Mesenchymal stem cell (in vitro differentiated cells and primary cell): ENCODE data around the gene C6orf120.

Experiments
- DNase-seq: peaks from one replicate; pipeline ENCODE4 v3.0.0-alpha.2; 2013
- H2AFZ ChIP-seq: one replicate; pipeline ENCODE4 v1.6.1; 2013; ENCODE audit warnings: low read depth, mild to moderate bottlenecking, control low read depth, inconsistent platforms, low read length, moderate library complexity
- H2AK5ac ChIP-seq: 2 replicates; pipeline ENCODE4 v1.6.1; 2013; ENCODE audit warnings: low read length, moderate library complexity, mild to moderate bottlenecking, inconsistent platforms; ENCODE audit not compliant: severe bottlenecking
- H2BK120ac ChIP-seq: one replicate; pipeline ENCODE4 v1.6.1; 2013; ENCODE audit warnings: low read depth, mild to moderate bottlenecking, inconsistent platforms, low read length, moderate library complexity
- H2BK12ac ChIP-seq, 2 experiments: one replicate each; pipeline ENCODE4 v1.6.1; 2013; ENCODE audit warnings: inconsistent platforms in 2 of 2, low read length in 2 of 2, mild to moderate bottlenecking in 2 of 2, moderate library complexity in 2 of 2, control low read depth in 1 of 2
- H2BK15ac ChIP-seq: one replicate; pipeline ENCODE4 v1.6.1; 2013; ENCODE audit warnings: mild to moderate bottlenecking, low read depth, inconsistent platforms; ENCODE audit not compliant: poor library complexity, severe bottlenecking
- H2BK5ac ChIP-seq: 2 replicates; pipeline ENCODE4 v1.6.1; 2013; ENCODE audit warnings: low read depth, mild to moderate bottlenecking, low read length, control low read depth, inconsistent platforms; ENCODE audit not compliant: poor library complexity, severe bottlenecking
- H3K14ac ChIP-seq, 2 experiments: one replicate each; pipeline ENCODE4 v1.6.1; 2013; ENCODE audit warnings: inconsistent platforms in 2 of 2, low read length in 2 of 2, control low read depth in 1 of 2, mild to moderate bottlenecking in 1 of 2, moderate library complexity in 1 of 2
- H3K18ac ChIP-seq, 2 experiments: one replicate each; pipeline ENCODE4 v1.6.1; 2013; ENCODE audit warnings: inconsistent platforms in 2 of 2, low read length in 2 of 2, control low read depth in 1 of 2, low read depth in 1 of 2, mild to moderate bottlenecking in 1 of 2
- H3K23ac ChIP-seq, 2 experiments: one replicate each; pipeline ENCODE4 v1.6.1; 2013; ENCODE audit warnings: inconsistent platforms in 2 of 2, low read length in 2 of 2, mild to moderate bottlenecking in 2 of 2, moderate library complexity in 2 of 2, control low read depth in 1 of 2
- H3K27ac ChIP-seq: 2 replicates; pipeline ENCODE4 v1.5.1; 2013; ENCODE audit warnings: mild to moderate bottlenecking, moderate library complexity, low read length, control low read depth, inconsistent platforms; ENCODE audit not compliant: poor library complexity, severe bottlenecking
- H3K27me3 ChIP-seq, 2 experiments: 2 replicates each; pipeline versions ENCODE4 v1.6.1 to v1.7.0; 2013; ENCODE audit warnings: low read length in 2 of 2, mild to moderate bottlenecking in 2 of 2, moderate library complexity in 2 of 2, control low read depth in 1 of 2, inconsistent platforms in 1 of 2; ENCODE audit not compliant: control insufficient read depth in 1 of 2, insufficient read depth in 1 of 2
- H3K36me3 ChIP-seq, 2 experiments: 2 replicates each; pipeline versions ENCODE4 v1.6.1 to v1.7.0; 2013; ENCODE audit warnings: low read length in 2 of 2, control low read depth in 1 of 2, inconsistent platforms in 1 of 2, low read depth in 1 of 2, mild to moderate bottlenecking in 1 of 2; ENCODE audit not compliant: insufficient read depth in 2 of 2, control insufficient read depth in 1 of 2
- H3K4ac ChIP-seq, 2 experiments: one replicate each; pipeline ENCODE4 v1.6.1; 2013; ENCODE audit warnings: inconsistent platforms in 2 of 2, low read length in 2 of 2, mild to moderate bottlenecking in 2 of 2, moderate library complexity in 2 of 2, control low read depth in 1 of 2, low read depth in 1 of 2
- H3K4me1 ChIP-seq: 2 replicates; pipeline ENCODE4 v1.6.1; 2013; ENCODE audit warnings: low read depth, low read length, control low read depth; ENCODE audit not compliant: control insufficient read depth, insufficient read depth
- H3K4me2 ChIP-seq: 2 replicates; pipeline ENCODE4 v1.6.1; 2013; ENCODE audit warnings: low read length, mild to moderate bottlenecking, inconsistent platforms; ENCODE audit not compliant: poor library complexity, severe bottlenecking
- H3K4me3 ChIP-seq, 2 experiments: 2 replicates each; pipeline versions ENCODE4 v1.5.1 to v1.7.0; 2013; ENCODE audit warnings: low read length in 2 of 2, mild to moderate bottlenecking in 2 of 2, control low read depth in 1 of 2, low read depth in 1 of 2; ENCODE audit not compliant: insufficient read depth in 1 of 2
- H3K79me1 ChIP-seq: replicated peaks from 2 replicates; pipeline ENCODE4 v1.6.1; 2013; ENCODE audit warnings: mild to moderate bottlenecking, control low read depth, low read length, inconsistent platforms; ENCODE audit not compliant: poor library complexity, severe bottlenecking
- H3K9ac ChIP-seq: 2 replicates; pipeline ENCODE4 v1.7.0; 2013; ENCODE audit warnings: mild to moderate bottlenecking, low read length, moderate library complexity
- H3K9me3 ChIP-seq: 2 replicates; pipeline ENCODE4 v1.7.0; 2013; ENCODE audit warnings: mild to moderate bottlenecking, low read length; ENCODE audit not compliant: control insufficient read depth
- H4K8ac ChIP-seq: one replicate; pipeline ENCODE4 v1.6.1; 2013; ENCODE audit warnings: inconsistent platforms, mild to moderate bottlenecking, low read length, moderate library complexity
- H4K91ac ChIP-seq: one replicate; pipeline ENCODE4 v1.6.1; 2013; ENCODE audit warnings: mild to moderate bottlenecking, low read length, inconsistent platforms
- WGBS: methylation state at CpG from one replicate; pipeline ENCODE4 v1.1.7; 2013; ENCODE audit warnings: mixed read lengths; 5-methylcytosine and 5-hydroxymethylcytosine counted together

The C6orf120 gene

DNA sequence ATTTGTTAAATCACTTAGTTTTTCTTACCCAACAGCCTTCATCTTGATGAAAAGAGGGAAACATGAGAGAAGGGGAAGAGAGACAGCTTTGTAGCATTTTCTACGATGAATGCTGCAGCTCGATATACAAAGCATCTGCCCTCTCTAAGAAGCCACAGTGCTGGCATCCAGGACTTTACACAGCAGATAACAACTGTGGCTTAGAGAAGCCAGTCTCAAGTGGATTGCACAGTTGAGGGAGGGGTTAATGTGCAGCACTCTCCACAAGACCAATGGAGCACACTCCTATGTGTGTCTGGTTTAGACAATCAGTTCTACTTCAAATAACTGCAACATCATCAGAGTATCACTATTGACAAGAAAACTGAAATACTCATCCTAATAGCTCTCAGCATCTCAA lies 5.8 kb downstream of the C6orf120 start:
- no peaks in the 10 kb centered on the region for H3K27me3 ChIP-seq
- H4K8ac ChIP-seq = no peak overlapping the region
- H2BK15ac ChIP-seq = no peak overlapping the region
- DNase-seq = peak; percentile 32
- peaks cover 5% of the 10 kb centered on the region for H3K79me1 ChIP-seq
- no peak overlapping the region for H3K18ac ChIP-seq
- H3K27ac ChIP-seq = no peak overlapping the region
- no peak overlapping the region for H2BK120ac ChIP-seq
- H3K36me3 ChIP-seq = peaks cover 0 to 58% of the 10 kb centered on the region in 2 experiments
- no peak overlapping the region for H4K91ac ChIP-seq
- H2AFZ ChIP-seq = no peak overlapping the region
- H3K4me2 ChIP-seq = no peak overlapping the region
- no peak overlapping the region for H3K4ac ChIP-seq
- no peaks in the 10 kb centered on the region for H3K9me3 ChIP-seq
- no peak overlapping the region for H3K4me3 ChIP-seq
- 84% methylated on average over 2 of the region's 2 CpGs for WGBS
- no peak overlapping the region for H3K23ac ChIP-seq
- H3K14ac ChIP-seq = no peak overlapping the region
- H2AK5ac ChIP-seq = no peak overlapping the region
- H2BK12ac ChIP-seq = no peak overlapping the region
- H3K9ac ChIP-seq = no peak overlapping the region
- H3K4me1 ChIP-seq = no peaks in the 10 kb centered on the region
- H2BK5ac ChIP-seq = no peak overlapping the region

GRCh38 chr6:169709293-169709692 lies 7.4 kb downstream of the C6orf120 start:
- no peak overlapping the region for H3K27ac ChIP-seq
- H2AK5ac ChIP-seq = no peak overlapping the region
- H4K91ac ChIP-seq = no peak overlapping the region
- peaks cover 12% of the 10 kb centered on the region for H3K79me1 ChIP-seq
- peaks cover 5 to 52% of the 10 kb centered on the region in 2 experiments for H3K36me3 ChIP-seq
- no peak for DNase-seq
- no peaks in the 10 kb centered on the region for H3K4me1 ChIP-seq
- no peak overlapping the region for H2BK12ac ChIP-seq
- H3K4ac ChIP-seq = no peak overlapping the region
- H3K9ac ChIP-seq = no peak overlapping the region
- H4K8ac ChIP-seq = no peak overlapping the region
- H2AFZ ChIP-seq = no peak overlapping the region
- H3K9me3 ChIP-seq = no peaks in the 10 kb centered on the region
- H3K4me2 ChIP-seq = no peak overlapping the region
- H3K23ac ChIP-seq = no peak overlapping the region
- H3K27me3 ChIP-seq = no peaks in the 10 kb centered on the region
- no peak overlapping the region for H2BK120ac ChIP-seq
- no peak overlapping the region for H2BK5ac ChIP-seq
- no peak overlapping the region for H3K18ac ChIP-seq
- no peak overlapping the region for H2BK15ac ChIP-seq
- H3K4me3 ChIP-seq = no peak overlapping the region
- H3K14ac ChIP-seq = no peak overlapping the region

GRCh38 chr6:169710009-169710408 lies 8.1 kb downstream of the C6orf120 start:
- Histone ChIP-seq H3K4ac (no peak overlapping the region), H3K27ac (no peak overlapping the region), H3K4me2 (no peak overlapping the region), H3K4me3 (no peak overlapping the region), H3K9ac (no peak overlapping the region), H2BK12ac (no peak overlapping the region), H2BK15ac (no peak overlapping the region), H4K91ac (no peak overlapping the region), H2BK120ac (no peak overlapping the region), H3K18ac (no peak overlapping the region), H4K8ac (no peak overlapping the region), H3K9me3 (no peaks in the 10 kb centered on the region), H3K4me1 (no peaks in the 10 kb centered on the region), H2BK5ac (no peak overlapping the region), H3K36me3 (peaks cover 6 to 52% of the 10 kb centered on the region in 2 experiments), H3K14ac (no peak overlapping the region), H2AK5ac (no peak overlapping the region), H3K79me1 (peaks cover 11% of the 10 kb centered on the region), H3K23ac (no peak overlapping the region), H2AFZ (no peak overlapping the region), H3K27me3 (no peaks in the 10 kb centered on the region)
- WGBS = 87% methylated on average over 3 of the region's 3 CpGs
- no peak for DNase-seq

GRCh38 chr6:169714178-169714577 lies 12.3 kb downstream of the C6orf120 start:
- Histone ChIP-seq H2AK5ac (no peak overlapping the region), H4K91ac (no peak overlapping the region), H2BK120ac (no peak overlapping the region), H3K27me3 (no peaks in the 10 kb centered on the region), H3K9me3 (no peaks in the 10 kb centered on the region), H3K36me3 (peaks cover 12 to 64% of the 10 kb centered on the region in 2 experiments), H3K27ac (no peak overlapping the region), H2BK15ac (no peak overlapping the region), H3K14ac (no peak overlapping the region), H2AFZ (no peak overlapping the region), H3K79me1 (peaks cover 17% of the 10 kb centered on the region), H3K4ac (no peak overlapping the region), H2BK5ac (no peak overlapping the region), H2BK12ac (no peak overlapping the region), H3K4me2 (no peak overlapping the region), H3K9ac (no peak overlapping the region), H3K4me1 (peaks cover 1% of the 10 kb centered on the region), H4K8ac (no peak overlapping the region), H3K4me3 (no peak overlapping the region), H3K18ac (no peak overlapping the region), H3K23ac (no peak overlapping the region)
- 97% methylated on average over 2 of the region's 2 CpGs for WGBS
- DNase-seq = no peak
